ENCODE data around the gene GALK1. TPM values are rescaled to one million over a fixed set of nuclear protein-coding genes. Genes with fewer than 3 reads are reported as not detected.

GALK1 gene
- total RNA-seq, 1 donor from 2014 or later = 29.1 TPM

DNA sequence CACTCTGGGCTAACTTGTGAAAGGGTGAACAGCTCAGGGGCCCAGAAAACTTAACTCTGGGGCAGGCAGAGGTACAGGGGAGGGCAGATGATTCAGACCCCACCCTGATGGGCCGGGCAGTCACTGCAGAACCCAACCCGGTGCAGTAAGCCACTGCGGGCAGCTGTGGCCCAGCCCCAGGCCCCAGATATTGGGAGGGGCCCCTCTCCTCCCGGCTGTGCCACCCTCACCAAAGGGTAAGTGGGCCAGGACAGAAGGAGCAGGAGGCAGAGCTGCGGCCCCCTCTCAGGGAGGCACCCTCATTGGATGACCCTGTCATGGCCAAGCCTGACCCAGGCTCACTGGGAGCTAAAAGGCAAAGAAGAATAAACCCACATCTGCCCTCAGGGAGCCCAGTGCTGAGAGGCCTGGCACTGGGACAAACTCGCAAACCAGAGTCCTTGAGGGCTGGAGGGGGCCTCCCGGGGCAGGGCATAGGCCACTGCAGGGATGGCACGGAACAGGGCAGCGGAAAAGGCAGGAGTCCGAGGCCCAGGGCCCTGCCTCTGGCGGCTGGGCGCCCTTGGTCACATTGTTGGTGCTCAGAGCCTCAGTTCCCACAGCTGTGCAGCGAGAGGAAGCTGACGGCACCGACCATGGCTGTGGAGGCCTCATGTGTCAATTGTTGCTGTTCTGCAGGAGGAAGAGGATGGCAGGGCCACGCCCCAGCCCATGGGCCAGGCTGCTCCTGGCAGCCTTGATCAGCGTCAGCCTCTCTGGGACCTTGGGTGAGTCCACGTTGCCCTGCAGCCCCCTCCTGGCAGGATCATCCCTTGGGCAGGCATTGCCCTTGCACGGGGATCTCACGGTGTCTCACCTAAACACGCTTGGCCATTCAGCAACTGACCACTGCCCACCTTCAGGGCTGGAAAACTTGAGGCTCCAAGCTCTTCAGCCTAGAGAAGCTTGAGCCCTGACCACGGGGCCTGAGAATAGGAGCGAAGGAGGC is 40.7 kb downstream of the GALK1 start:
- peak; percentile 0 for ATAC-seq

DNA sequence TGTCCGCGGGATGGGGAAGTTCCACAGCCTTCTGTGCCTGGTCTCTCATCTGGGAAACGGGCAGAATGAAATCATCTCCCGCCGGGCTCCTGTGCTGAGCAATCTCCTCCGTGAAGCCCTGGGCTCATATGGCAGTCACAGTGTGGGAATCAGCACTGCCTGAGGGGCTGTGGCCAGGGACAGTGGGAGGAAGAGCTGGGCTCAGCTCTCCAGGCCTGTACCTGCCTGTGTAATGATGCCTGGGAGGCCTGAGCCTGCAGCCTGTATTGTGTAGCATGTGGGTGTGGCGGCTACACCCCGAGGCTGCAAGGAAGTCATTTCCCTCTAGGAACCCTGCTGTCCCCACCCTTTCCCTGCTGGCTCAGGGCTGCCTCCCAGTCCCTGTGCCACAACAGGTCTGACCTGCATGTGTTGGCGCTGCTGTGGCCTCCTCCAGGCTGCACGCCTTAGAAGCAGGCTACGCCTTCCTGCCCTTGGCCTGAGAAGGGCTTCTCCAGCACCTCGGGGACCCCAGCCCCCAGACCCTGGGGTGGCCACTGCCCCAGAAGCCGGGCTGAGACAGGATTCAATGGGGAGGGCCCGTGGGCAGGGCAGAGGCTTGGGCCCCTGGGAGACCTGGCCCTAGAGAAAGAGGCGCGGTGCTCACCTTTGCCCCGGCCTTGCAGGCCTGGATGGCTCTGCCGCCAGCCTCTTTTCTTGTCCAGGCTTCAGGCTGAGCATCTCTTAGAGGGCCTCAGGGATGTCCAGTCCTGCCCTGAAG is 41.6 kb downstream of the GALK1 start:
- ATAC-seq = peak; percentile 84

DNA sequence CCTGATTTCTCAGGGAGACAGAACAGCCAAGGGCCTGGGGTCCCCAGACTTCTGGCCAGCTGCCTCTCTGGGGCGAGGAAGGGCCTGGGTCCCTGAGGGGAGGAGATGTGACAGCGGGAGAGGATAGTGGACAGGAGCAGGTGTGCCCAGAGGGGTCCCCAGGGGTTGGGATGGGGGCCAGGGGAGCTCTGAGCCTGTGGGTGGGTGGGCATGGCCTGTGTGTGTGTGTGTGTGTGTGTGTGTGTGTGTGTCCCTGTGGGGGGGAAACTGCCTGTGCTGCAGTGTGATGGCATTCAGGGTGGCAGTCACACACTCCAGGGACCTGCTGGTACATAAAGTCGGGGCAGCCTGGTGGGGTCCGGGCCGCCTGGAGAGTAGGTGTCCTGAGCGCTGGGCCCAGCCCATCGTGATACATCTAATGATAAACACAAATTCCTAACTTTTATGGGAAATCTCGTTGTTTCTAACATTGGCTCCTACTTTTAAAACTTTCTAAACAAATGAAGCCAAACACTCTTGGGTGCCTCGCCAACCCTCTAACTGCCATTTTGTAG is 42.4 kb downstream of the GALK1 start:
- ATAC-seq = no peak

DNA sequence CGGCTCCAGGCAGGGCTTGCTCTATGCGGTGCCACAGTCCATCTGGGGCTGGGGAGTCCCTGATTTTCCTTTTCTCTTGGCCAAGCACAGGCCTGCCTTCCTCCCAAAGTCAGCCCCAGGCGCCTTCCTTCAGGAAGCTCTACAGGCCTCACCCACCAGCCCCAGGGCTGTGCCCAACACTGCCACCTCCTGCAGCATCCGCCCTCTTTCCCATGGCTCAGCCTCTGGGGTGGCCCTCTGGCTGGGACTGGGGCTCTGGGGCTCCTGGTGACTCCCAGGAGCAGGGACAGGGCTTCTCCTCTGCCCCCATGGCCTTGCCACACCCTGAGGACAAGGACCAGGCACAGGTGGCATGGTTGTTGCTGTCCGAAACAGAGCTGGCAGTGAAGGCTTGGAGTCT is 42.9 kb downstream of the GALK1 start:
- peak; percentile 16 for ATAC-seq

DNA sequence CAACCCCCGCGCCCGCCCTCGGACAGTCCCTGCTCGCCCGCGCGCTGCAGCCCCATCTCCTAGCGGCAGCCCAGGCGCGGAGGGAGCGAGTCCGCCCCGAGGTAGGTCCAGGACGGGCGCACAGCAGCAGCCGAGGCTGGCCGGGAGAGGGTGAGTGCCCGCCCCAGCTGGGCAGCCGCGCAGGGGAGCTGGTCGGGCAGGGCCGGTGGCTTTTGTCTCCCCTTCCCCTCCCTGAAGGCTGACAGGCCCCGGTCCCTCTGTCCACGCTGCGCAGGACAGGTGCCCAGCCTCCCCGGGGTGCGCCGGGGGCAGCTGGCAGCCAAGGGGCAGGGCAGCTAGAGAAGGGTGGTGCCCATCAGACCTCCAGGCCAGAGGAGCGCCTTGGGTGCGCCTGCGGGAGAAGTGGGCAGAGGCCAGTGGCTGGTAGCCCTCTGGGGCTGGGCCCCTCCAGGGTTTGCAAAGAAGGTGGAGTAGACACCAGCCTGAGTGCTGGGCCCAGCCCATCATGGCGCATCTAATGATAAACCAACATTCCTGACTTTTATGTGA is 43.5 kb downstream of the GALK1 start:
- peak; percentile 2 for ATAC-seq

DNA sequence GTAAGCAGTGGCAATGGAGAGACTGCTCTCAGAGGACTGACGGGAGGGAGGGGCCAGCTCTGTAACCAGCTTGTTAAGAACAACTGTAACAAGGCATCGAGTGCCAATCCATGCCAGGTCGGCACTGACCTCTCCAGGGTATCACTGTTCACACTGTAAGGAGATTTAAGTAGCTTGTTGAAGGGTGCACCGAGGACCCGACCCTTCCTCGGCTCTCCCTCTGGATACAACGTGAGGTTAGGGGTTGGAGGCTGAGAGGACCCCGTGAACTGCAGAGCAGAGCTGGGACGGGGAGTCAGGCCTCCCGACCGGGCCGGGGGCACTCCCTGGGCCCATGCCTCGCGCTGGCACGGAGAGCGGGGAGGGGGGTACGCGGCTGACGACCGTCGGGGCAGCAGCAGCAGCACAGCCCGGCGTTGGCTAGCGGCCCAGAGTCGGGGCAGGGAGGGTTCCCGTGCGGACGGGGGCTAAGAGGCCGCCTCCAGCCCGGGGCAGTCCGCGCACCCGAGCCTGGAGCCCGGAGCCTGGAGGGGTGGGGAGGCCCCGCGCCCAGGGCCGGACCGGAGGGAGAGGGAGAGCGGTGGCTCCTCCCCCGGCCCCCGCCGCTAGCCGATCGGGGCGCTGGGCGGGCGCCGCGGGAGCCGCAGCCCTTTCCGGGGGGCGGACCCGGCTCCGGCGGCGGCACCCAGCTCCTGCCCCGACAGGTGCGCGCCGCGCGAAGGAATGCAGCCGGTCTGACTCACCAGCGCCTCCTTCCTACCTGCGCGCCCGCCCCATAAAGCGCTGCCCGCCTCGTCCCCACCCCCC is 44.1 kb downstream of the GALK1 start, which contains the start of gene ITGB4:
Gene ITGB4, plus strand, starts transcription at position 804 of the 807 bp plus-strand sequence. CDS start 3,245 bp downstream, outside the sequence.
- ATAC-seq = peak; percentile 80

DNA sequence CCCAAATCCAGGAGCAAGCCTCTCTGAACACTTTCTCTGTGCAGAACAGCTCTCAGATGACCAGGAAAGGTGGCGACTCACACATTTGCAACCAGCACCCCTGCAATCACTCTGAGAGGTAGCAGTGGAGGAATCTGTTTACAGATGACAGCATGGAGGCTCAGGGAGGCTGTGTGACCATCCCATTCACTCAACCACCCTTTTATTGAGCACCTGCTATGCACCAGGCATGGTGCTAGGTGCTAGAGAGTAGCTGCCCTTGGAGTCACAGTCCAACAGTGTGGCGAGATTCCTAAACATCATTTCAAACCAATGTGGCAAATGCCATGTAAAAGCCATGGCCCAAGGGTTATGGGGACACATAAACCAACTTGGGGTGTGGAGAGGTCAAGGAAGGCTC is 45.3 kb downstream of the GALK1 start:
- ATAC-seq = no peak

DNA sequence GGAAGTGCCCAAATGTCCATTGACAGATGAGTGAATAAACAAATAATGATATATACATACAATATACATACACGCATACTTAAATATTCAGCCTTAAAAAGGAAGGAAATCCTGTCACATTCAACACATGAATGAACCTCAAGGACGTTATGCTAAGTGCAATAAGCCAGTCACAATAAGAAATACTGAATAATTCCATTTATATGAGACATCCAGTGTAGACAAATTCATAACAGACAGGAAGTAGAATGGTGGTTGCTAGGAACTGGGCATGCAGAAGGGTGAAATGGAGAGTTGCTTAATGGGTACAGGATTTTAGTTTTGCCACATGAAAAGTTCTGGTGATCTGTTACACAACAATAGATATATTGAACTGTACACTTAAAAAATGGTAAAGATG is 52.5 kb downstream of the GALK1 start:
- ATAC-seq = no peak

Other genes starting within 250 kb of the GALK1 start
- gene CASKIN2, start 249.7 kb downstream of the GALK1 start, total RNA-seq = 13.9 TPM
- gene TSEN54, start 248.7 kb downstream of the GALK1 start, total RNA-seq = 23.2 TPM
- 82.1 TPM for gene LLGL2, start 239.5 kb downstream of the GALK1 start, total RNA-seq
- 15.6 TPM for gene MYO15B, start 177.4 kb downstream of the GALK1 start, total RNA-seq
- gene SMIM5, start 131.8 kb downstream of the GALK1 start, total RNA-seq = 10.1 TPM
- 36.6 TPM for gene RECQL5, start 98.0 kb downstream of the GALK1 start, total RNA-seq
- 46.3 TPM for gene SAP30BP, start 97.9 kb downstream of the GALK1 start, total RNA-seq
- gene ITGB4, start 43.7 kb downstream of the GALK1 start, total RNA-seq = 134 TPM
- 17.3 TPM for gene UNK, start 19.6 kb upstream of the GALK1 start, total RNA-seq
- 26.0 TPM for gene UNC13D, start 79.2 kb upstream of the GALK1 start, total RNA-seq
- gene WBP2, start 90.1 kb upstream of the GALK1 start, total RNA-seq = 57.5 TPM
- 23.4 TPM for gene TRIM47, start 113.4 kb upstream of the GALK1 start, total RNA-seq
- 10.6 TPM for gene TRIM65, start 131.8 kb upstream of the GALK1 start, total RNA-seq
- gene MRPL38, start 139.7 kb upstream of the GALK1 start, total RNA-seq = 81.8 TPM
- gene FBF1, start 175.8 kb upstream of the GALK1 start, total RNA-seq = 7.8 TPM
- gene ACOX1, start 214.0 kb upstream of the GALK1 start, total RNA-seq = 66.0 TPM
- 25.5 TPM for gene TEN1, start 214.0 kb upstream of the GALK1 start, total RNA-seq
- gene CDK3, start 235.7 kb upstream of the GALK1 start, total RNA-seq = 4.1 TPM

Data from esophagus mucosa (tissue), 1 donor.